ENCODE measurements around the gene DNPH1. TPM values are rescaled to one million over a fixed set of nuclear protein-coding genes. Genes with fewer than 3 reads are reported as not detected.

DNPH1 gene
- total and polyA plus RNA-seq, 2 experiments from 2014 or later: 29.2 to 50.0 TPM

GRCh38 chr6:43235841-43236240 lies 6.6 kb upstream of the DNPH1 start (continued):
- TF ChIP-seq ZNF462 (CRISPR knock-in tag; IDR thresholded peaks at IDR 0.05) (no peak), EZH2phosphoT487 (IDR thresholded peaks at IDR 0.05; ENCODE audit: unreplicated experiment) (no peak), CTCF (conservative IDR thresholded peaks at IDR 0.05; ENCODE audit: low read depth in 2 of 2) (no peak)

- no peak overlapping the region for H3K27ac Mint-ChIP-seq
- peaks cover 4% of the 10 kb centered on the region; the same call in 2 of the 3 replicates for H3K36me3 Mint-ChIP-seq (ENCODE audit: low read depth)
- H2AFZ ChIP-seq: no peak overlapping the region
- DNase-seq (ENCODE audit: low spot score) (no peak), ATAC-seq (no peak)
- no peaks in the 10 kb centered on the region; the same call in 1 of the 2 replicates for H4K20me1 ChIP-seq (replicated peaks; ENCODE audit: insufficient read depth)
- H3F3A ChIP-seq (replicated peaks; ENCODE audit: low read depth): peaks cover 6% of the 10 kb centered on the region; the same call in 1 of the 2 replicates
- TF ChIP-seq POLR2AphosphoS5 (IDR thresholded peaks at IDR 0.05; ENCODE audit: low read depth): no peak
- no peak for TF ChIP-seq EZH2 (IDR thresholded peaks at IDR 0.05; ENCODE audit: low read depth, unreplicated experiment)
- TF ChIP-seq STAT1 (IDR thresholded peaks at IDR 0.05; ENCODE audit: unreplicated experiment): no peak
- TF ChIP-seq CTCF (conservative IDR thresholded peaks at IDR 0.05; ENCODE audit: low read depth in 2 of 2): no peak
- TF ChIP-seq EZH2phosphoT487 (IDR thresholded peaks at IDR 0.05; ENCODE audit: unreplicated experiment): no peak
- TF ChIP-seq CREB1 (CRISPR knock-in tag; IDR thresholded peaks at IDR 0.05; ENCODE audit: low read depth): no peak
- no peak for TF ChIP-seq JUNB (IDR thresholded peaks at IDR 0.05; ENCODE audit: unreplicated experiment)
- H3K27ac ChIP-seq (ENCODE audit: low read depth): no peak overlapping the region
- no peaks in the 10 kb centered on the region for H3K9me2 ChIP-seq (ENCODE audit: insufficient read depth)
- no peaks in the 10 kb centered on the region; the same call in 2 of the 3 replicates for H3K9me3 Mint-ChIP-seq
- H3K4me3 ChIP-seq: no peak overlapping the region
- H3K36me3 ChIP-seq (ENCODE audit: insufficient read depth): no peaks in the 10 kb centered on the region
- peaks cover 28% of the 10 kb centered on the region for H3K27me3 Mint-ChIP-seq (ENCODE audit: insufficient read depth, low read depth, poor library complexity)
- no peak overlapping the region for H3K4me2 ChIP-seq
- no peak overlapping the region; the same call in 2 of the 3 replicates for H3K4me3 Mint-ChIP-seq
- H3K4me1 Mint-ChIP-seq: peaks cover 4% of the 10 kb centered on the region; the same call in 2 of the 3 replicates
- no peaks in the 10 kb centered on the region for H3K79me2 ChIP-seq (replicated peaks; ENCODE audit: insufficient read depth)
- H3K27me3 ChIP-seq (ENCODE audit: insufficient read depth): peaks cover 36% of the 10 kb centered on the region
- 0 out of 2 replicates have a peak, but pooled peaks cover 4% of the 10 kb centered on the region for H3K4me1 ChIP-seq (ENCODE audit: insufficient read depth)
Observed at GRCh38 chr6:43231735-43232450, 2.6 kb upstream of the DNPH1 start.
